Fibroblast of skin of left biceps (primary cell): ENCODE data around the gene SNX5.

Experiments used
- DNase-seq, 2 experiments: peaks; one replicate each; pipeline ENCODE4 v3.0.0-alpha.2; 2013; ENCODE audit warnings: low read depth in 2 of 2

SNX5 gene

DNA sequence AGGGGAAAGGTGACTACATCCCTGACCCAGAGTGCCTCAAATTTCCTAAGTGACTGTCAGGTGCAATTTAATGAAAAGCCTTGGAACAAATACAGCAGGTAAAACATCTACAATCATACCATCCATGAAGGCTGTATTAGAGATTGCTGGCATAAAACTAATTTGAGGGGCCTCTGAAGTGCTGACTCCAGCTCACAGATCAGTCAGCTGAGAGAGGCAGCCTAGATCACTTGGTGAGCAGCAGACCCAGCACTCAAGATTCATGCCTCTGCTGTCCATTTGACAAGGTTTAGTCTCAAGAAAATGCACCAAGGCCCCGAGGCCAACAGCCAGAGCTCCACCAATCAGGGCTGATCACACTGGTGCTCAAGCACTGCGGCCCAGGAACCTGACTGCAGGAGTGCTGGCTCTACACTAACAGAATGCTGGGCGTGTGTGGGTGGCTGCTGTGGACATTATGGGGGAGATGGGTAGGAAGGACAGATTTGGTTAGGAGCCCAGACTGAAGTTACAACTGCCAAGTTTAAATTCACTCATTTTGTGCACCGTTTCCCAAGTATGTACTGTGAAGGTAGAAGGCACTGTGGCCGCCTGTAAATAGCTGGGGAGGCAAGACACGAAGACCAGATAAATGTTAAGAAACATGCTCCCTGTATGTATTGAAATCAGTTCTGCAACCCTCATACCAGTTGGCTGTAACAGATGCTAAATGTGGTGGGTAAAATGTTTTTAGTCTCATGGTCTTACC is 28.2 kb downstream of the SNX5 start:
- DNase-seq: no peak

DNA sequence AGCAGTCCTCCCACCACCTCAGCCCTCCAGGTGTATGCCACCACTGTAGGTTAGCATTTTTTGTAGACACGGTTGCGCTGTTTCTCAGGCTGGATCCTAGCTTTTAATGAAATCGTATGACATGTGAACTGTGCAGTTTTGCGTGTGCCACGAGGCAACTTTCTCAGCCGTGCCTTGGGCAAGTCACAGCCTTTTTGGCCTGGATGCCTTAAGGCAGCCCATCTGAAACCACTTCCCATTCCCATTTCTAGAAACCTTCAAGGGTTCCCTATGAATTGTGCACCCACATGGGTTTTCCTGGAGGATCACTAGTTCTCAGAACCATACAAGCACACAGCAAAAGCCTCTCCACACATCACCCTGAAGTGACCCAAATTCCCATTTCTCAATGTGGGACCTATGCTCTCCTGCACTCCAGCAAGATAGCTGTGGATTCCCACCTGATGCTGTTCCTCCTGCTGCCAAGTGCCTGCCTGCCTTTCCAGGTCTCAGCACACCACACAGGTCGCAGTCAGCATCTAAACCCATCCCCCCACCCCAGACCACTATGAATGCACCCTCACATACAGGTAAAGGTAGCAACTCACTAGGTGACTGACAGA is 28.9 kb downstream of the SNX5 start:
- DNase-seq: no peak

DNA sequence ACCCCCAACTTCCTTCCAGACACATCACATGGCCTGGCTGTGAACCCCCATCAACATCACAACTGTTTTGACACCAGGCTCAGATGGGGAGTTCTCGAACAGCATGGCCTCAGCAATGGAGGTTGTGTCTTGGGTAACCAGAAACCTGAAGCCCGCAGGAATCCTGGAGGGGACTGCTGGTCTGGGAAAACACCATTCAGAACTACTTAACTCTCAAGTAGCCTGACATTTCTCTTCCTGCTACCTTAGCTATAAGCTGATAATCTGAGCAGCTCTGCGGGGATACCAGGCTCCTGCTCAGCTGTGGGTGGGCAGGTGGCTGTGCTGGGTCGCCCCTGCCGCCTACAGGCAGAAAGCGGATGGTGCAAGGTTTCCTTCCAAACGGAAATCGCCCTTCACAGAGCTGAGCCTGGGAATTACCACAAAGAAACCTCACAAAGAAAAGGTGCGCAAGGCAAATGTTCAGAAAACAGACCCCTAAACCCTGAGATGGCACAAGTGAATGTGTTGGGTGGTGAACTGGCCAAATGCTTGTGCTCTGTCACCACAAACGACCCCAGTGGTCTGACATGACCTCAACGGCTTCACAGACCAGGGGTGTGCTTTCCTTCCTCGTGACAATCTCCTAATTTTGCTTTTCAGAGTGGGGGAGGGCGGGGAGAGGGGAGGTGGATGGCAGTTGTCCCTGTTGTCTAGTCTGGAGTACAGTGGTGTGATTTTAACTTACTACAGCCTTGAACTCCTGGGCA is 29.5 kb downstream of the SNX5 start:
- DNase-seq: no peak

DNA sequence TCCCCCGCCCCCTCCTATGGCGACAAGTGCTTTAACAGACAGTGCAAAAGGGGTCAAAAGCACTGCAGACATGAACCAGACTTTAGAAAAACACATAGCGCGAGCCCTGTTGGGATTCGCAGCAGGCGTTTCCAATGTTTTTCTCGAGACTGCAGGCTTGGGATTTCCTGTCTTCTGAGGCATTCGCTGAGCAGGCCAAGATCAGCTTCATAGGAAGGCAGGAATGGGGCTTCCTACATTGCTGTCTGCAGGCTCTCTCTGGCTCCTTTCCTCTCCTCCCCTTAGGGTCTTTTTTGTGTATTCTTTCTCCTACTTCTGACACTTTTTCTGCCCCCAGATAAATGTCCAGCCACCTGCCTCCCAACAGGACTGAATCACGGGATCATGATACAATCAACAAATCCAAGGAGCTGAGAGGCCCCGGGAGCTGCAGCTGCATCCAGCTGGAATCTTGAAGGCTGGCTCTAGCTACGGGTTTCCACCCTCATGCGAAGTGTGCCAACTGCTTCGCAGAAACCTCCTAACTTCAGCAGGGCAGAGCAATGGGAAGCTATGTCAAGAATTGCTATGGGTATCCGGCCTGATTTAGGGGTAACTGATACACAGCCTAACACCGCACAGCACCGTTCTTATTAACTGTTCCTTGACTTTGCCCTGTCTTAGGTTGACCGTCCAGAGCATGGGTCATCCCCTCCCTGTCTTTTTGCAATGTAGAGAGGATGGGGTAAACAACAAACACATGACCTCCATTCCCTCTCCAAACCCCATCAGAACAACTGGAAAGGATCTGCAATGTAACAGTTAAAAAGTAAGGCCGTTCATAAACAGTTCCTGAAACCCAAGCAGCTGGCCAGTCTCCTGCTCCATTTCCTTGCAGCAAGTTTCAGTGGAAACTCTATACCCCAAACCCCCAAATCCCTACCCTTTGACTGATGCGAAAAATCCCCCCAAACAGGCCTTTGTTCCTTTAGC is 31.5 kb downstream of the SNX5 start:
- DNase-seq: no peak

DNA sequence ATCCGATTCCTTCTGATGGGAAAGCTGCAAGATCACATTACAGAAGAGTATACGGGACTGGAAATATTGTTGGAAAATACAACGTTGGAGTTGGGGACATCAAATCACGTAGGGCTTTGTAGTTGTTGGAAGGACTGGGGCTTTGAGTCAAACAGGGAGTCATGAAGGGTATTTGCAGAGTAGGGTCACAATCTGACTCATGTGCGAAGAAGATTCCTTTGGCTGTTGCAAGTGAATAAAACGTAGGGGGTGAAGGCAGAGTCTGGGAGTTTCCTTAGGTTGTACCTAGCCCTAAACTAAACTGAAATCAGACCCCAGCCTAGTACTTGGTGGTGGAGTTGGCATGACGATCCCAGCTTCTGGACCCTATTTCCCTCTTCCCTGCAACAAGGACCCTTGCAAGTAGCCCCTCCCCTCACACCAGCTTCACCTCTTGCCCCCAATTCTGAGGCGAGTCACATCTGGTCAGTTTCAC is 32.3 kb downstream of the SNX5 start:
- no peak for DNase-seq

DNA sequence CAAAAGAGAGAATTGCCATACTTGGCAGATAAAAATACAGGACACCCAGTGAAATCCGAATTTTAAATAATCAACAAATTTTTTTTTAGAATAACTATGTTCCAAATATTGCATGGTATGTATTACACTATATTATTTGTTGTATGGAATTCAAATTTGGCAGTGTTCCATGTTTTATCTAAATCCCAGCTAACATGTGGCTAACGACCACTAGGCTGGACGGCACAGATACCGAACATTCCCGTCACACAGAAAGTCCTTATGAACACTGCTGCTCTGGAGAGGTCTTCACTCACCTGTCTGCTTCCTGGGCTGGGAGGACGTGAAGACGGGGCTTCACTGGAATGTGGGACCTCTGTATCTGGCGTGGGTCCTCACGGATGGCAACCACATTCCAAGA is 32.8 kb downstream of the SNX5 start:
- DNase-seq: no peak

DNA sequence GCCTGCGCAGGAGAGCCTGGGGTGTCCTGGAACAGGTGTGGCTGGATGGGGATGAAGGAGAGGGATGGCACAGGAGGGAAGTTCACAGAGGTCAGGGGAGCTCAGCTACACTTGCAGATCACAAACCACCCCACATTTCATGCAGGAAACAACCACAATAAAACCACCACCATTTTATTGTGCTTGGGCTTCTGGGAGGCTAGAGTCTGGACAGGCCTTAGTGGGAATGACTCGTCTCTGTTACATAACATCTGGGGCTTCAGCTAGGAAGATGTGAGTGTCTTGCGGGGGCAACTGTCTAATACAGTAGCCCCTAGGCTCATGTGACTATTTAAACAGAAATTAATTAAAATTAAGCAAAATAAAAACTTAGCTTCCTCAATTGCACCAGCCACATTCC is 33.4 kb downstream of the SNX5 start:
- DNase-seq: no peak

DNA sequence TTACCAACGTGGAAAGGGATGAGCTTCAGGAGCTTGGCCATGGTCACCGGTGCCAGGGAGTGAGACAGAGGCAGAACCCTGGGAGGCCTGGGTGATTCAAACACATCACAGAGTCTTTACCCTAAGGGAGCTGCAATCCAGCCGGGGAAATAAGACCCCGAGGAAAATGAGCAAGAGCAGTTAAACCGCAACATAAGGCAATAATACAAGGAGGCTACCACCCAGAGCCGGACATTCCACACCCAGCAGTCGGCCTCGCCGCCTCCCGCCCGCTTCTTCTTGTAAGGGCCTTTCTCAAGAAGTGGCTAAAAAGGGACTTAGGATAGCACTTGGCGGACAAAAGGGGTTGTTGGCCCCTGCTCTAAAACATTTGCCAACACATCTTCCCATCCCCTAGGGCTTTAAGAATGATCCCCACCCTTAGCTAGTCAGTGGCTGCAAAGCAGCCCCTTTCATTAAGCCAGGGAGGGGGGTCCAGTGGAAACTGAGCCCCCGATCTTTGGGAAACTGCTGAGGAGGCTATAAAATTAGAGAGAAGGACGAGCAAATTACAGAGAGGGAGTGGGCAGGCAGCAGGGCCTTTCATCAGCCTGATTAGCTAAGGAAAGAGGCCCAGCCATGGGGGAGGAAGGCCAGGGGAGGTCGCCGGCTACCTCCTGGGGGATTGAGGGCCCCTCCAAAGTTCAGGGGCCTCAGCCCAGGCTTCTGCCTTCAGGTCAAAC is 34.3 kb downstream of the SNX5 start:
- no peak for DNase-seq

DNA sequence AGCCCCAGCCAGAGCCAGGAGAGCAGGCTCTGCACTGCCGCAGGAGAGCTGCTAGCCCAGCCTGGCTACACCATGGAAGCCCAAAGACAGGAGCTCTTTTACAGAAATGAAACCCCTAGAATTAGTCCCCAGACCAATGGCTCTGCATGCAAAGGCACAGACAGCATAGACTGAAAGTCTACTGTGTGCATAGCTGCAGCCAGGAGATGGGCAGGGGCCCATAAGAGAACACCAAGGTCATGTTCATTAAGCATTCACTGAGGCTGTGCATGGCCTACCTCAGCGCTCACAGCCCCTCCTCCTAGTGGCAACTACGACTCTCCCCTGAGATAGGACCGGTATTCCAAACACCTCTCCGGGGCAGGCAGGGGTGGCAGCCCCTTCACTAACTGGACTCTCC is 34.9 kb downstream of the SNX5 start:
- DNase-seq: no peak

DNA sequence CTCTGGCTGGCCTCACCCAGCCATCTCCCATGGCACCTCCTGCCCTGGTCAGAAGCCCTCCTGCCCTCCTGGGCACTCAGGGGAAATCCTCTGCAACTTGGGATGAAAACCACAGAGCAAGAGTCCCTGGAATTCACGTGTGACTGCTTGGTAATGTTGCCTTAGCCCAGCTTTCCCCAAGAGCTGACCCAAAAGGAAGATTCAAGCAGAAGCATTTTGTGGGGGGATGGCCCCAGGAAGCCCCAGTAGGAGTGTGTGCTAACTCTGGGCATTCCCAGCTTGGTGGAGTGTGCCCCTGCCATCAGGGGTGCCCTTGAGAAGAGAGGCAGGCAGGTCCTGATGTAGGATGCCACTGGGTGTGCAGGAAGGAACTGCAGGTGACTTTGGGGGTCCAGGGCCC is 35.5 kb downstream of the SNX5 start:
- no peak for DNase-seq

DNA sequence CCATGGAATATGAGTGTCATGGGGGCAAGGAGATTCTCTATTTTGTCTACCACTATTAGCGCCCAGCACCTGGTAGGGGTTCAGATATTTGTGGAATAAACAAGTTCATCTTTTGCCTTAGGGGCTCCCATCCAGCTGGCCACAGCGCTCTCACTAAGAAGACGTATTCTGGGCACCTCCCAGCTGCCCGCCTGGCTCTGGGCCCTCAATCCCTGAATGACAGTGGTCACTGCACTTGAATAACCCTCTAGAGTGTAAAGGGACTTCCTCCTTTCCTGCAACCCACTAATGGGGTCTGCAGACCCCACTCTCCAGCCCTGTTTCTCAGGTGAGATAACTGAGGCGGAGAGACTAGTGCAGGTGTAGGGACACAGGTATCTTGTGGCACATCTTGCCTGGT is 36.2 kb downstream of the SNX5 start:
- DNase-seq: no peak

DNA sequence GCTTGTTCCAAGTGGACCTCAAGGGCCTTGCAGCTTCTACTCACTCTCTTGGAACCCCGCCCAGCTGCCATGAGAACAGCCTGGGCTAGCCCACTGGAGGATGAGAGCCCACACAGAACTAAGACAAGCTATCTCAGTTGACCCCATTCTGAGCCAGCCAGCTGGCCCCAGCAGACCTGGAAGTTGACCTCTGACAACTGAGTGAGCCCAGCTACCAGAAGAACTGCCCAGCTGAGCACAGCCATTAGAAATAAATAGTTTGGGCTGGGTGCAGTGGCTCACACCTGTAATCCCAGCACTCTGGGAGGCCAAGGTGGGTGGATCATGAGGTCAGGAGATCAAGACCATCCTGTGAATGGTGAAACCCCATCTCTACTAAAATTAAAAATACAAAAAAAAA is 37.1 kb downstream of the SNX5 start:
- DNase-seq: no peak

DNA sequence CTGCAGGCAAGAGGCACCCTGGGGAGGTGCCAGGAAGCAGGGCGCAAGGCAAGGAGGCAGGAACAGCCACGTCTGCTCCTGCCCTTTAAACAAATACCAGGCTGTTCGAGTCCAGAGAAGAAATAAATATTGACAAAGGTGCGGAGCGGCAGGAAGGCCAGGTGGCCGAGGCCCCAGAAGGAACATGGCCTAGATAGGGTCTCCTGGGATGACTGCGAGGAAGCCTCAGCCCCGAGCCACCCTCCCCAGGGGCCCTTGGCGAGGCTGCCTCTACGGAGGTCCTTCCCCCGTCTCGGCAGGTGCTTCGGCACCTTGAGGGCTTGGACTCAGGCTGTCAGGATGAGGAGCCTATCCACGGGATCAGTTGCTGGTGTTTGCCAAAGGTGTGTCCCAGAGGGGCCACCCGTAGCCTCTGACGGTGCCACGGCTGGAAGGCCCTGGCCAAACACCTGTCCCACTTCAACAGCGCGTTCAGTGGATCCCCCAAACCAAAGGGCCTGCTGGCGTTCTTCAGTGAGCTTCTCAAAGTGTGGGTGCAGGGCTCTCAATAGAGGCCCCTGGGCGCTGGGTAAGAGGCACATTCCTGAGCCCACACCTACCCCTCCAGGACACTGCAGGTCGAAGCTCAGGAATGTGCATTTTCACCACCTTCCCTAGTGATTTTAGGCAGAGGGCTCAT is 39.8 kb downstream of the SNX5 start:
- DNase-seq: no peak

DNA sequence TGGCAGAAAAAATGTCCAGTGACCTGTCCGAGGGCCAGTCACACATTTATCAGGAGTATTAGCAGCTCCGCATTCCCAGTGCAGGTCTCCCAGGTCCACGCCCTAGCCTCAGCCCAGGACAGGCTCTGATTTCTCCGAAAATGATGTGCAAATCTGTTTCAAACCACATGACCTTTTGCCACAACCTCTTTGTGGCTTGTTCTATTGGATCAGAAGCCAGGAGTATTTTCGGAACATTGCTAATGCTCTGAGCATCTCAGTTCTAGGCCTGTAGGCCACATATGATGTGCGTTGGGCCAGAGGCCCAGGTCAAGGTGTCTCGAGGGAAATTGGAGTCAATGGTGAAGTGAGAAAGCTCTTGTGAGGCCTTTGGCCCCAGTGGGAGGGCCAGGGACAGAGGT is 40.4 kb downstream of the SNX5 start:
- no peak for DNase-seq

DNA sequence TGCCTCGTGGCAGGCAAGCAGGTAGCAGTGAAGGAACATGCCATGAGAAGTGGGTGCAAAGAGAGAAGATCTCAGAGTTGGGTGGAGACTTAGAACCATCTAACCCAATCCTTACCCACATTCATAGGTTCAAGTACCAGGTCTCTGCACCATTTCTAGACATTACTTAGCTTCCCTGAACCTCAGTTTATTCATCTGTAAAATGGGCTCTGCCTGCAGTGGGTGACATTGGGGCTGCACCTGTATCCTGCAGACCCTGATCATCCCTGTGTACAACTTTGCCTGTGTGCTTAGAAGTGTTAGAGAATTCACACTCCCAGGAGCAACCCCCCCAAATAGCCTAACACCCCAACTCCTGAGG is 42.7 kb downstream of the SNX5 start:
- no peak for DNase-seq

DNA sequence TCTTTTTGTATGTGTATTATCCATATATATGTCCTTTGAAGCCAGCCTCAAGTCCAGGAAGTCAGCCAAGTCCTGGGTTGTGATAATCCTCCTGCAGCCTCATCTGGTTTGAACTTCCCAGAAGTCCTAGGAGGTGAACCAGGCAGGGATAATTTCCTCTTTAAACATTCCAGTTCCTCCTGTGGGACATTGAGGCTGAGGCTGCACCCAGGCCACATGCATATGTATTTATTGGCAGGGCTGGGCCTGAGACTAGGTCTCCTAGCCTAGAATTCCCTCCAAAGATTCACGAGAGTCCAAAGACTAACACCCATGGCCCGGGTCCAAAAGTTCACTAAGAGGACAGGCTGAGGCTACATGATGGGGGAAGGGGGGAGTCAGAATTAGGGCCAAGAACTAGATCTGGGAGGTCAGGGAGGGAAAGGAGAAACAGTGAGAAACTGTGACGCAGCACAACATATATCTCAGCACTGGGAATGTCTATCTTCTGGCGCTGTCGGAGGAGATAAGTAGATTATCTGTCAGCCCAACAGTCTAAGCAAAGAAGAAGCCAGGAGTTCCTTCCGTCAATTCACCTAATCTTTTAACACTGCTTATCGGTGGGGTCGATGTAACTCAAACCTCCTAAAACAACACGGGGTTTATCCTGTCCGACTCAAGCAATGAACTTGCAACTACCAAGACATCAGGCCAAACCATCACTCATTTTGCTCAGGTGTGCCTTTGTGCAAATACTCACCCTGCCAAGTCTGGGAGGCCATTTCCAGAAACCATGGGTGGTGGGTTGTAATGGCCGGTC is 43.3 kb downstream of the SNX5 start:
- peak; percentile 57 to 64 for DNase-seq

DNA sequence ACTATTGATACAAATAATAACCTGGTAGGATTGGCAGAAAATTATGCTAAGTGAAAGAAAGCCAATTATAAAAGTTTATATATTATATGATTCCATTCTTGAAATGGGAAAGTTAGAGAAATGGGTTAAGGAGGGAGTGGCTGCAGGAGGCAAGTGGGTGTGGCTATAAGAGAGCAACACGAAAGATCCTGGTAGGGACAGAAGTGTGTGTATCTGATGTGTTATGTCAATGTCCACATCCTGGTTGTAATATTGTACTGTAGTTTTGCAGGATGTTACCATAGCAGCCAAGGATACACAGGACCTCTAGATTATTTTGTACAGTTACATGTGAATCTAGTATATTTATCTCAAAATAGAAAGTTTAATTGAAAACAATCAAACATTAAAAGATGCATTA is 46.8 kb downstream of the SNX5 start:
- DNase-seq: no peak

DNA sequence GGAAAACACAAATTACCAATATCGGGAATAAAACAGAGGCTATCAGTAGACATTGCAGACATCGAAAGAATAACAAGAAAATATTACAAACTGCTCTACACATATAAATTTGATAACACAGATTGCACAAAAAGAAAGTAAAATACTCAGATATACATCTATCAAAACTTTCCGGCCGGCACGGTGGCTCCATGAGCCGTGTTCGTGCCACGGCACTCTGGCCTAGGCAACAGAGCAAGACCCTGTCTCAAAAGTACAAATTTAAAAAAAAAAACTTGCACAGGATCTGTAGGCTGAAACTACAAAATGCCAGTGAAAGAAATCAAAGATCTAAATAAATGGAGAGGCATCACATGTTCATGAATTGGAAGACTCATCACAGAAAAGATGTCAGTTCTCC is 49.4 kb downstream of the SNX5 start:
- DNase-seq: no peak

DNA sequence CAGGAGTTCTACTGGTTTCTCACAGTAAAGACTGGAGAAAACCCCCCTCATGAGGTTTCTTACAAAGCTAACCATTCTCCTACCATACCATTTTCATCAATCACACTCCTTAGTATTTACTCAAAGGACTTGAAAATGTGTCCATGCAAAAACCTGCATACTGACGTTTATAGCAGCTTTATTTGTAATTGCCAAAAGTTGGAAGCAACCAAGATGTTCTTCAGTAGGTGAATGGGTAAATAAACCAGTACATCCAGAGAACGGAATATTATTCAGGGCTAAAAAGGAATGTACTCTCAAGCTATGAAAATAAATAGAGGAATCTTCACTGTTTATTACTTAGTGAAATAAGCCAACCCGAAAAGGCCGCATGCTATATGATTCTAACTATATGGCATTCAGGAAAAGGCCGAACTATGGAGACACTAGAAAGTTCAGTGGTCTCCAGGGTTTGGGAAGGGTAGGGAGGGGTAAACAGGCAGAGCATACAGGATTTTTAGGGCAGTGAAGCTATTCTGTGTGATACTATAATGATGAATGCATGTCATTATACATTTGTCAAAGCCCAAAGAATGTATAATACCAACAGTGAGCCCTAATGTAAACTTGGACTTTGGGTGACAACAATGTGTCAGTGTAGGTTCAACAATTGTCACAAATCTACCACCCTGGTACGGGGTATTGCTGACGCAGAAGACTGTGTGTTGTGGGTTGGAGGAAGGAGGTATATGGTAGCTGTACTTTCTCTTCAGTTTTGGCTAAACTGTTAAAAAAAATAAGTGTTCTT is 50.6 kb downstream of the SNX5 start:
- no peak for DNase-seq
